HFF-Myc (cell line): ENCODE data around the gene NHLRC1.

Source experiments
- DNase-seq: peaks from one replicate; pipeline ENCODE4 v3.0.0-alpha.2; 2011; ENCODE audit warnings: low read depth; ENCODE audit errors: extremely low read depth
- H3K4me3 ChIP-seq: replicated peaks from 2 replicates; pipeline ENCODE4 v1.5.1; 2011; ENCODE audit warnings: low read depth, mild to moderate bottlenecking, control low read depth, low read length
- CTCF ChIP-seq: IDR thresholded peaks from 2 replicates; pipeline ENCODE4 v1.5.1; 2012; ENCODE audit warnings: mild to moderate bottlenecking, low read depth, low read length, control low read depth; ENCODE audit errors: missing control alignments

Gene NHLRC1

DNA sequence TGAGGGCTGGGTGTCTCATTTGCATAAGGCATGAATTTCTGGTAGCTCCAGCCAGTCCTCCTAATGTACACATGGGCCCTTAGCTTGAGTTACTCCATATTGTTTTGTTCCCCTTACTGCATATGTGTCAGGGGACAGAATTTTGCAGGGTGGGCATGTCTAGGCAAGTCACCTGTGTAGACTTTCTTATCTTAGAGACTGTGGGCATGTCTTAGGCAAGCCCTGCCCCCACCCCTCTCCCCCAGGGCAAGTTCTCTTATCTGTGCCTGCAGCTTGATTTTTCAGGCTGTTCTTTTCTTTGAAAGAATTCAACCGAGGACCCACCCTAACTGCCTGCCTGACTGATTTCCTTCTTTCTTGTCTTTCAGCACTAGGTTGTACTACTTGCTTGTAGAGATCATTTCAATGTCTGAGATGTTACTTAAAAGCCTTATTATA is 32.1 kb downstream of the NHLRC1 start:
- no peak overlapping the region for H3K4me3 ChIP-seq
- no peak for DNase-seq
- no peak for TF ChIP-seq CTCF

GRCh38 chr6:18088419-18089296 is 33.8 kb downstream of the NHLRC1 start:
- H3K4me3 ChIP-seq: no peak overlapping the region
- TF ChIP-seq CTCF: no peak
- no peak for DNase-seq

DNA sequence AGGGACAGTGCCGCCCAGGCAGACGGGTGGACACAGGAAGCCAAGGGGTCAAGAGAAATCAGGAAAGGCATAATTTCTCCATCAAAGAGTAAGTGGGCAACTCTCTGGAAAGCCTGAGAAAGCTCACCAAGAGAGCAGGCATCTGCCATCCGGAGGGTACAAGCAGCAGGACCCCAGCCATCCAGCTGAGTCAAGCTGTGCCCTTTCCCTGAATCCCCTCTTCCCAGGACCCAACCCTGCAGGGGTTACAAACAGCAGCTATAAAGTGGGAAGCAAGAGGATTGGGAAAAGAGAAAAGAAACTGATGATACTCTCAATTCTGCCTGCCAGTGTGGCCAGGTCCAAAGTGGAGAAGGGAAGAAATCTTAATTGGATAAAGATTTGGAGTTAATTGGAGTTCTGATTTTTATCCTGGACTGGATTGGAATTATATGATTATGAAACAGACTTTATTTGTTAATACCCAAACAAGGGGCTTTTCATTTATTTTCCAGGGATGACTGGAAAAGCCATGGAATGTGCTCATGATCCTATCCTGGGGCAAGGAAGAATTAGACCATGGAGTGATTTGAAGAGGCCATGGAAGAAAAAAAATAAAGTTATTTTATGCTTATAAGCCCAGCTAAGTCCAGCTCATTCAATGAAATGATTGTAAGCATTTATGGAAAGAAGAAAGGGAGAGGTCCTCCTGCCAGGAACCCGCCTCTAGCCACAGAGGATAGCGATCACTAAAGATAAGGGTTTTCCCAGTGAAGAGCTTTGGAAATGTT is 34.9 kb downstream of the NHLRC1 start:
- TF ChIP-seq CTCF: no peak
- no peak overlapping the region for H3K4me3 ChIP-seq
- DNase-seq: no peak

DNA sequence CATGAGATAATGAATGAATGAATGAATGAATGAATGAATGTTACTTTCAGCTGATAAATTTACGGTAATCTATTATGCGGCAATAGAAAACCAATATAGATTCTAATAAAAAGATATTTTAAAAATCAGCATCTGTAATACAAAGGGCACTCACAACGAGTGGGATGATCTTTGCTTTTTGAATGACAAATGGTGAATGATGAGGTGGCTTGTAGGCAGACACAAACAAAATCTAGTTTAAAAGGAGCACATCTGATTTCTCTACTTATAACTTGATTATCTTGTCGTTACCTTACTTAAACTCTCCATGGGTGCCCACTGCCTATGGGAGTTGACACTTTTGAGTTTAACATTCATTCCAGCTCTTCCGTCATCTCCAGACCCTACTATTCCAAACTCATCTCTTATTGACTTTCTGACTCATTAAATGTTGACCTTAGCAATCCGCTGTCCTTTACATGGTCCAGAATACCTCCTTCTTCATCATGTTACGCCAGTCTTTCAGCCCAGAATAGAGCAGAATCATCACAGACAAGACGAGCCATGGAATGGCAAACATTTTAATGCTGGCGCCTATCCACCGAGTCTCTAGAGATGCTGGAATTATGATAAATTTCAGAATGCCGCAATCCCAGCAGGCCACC is 41.3 kb downstream of the NHLRC1 start:
- no peak for DNase-seq
- no peak for TF ChIP-seq CTCF
- H3K4me3 ChIP-seq: no peak overlapping the region

- TF ChIP-seq CTCF: no peak
- no peak for DNase-seq
- no peak overlapping the region for H3K4me3 ChIP-seq
Observed at GRCh38 chr6:18080544-18080943, 41.9 kb downstream of the NHLRC1 start.

DNA sequence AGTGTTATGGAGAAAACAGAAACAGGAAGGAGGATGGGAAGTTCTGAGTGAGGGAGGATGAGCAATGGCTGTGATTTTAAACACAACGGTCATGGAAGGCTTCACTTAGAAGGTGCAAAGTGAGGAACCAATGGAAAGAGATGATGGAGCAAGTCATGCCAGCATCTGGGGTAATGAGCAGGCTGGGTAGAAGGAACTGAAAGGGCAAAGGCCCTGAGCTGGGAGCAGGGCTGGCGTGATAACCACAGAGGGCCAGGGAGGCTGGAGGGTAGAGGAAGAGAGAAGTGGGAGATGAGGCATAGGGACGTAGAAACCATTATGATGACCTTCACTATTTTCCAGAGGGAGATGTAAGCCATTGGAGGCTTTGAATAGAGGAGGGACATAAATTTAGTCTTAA is 43.6 kb downstream of the NHLRC1 start:
- TF ChIP-seq CTCF: no peak
- DNase-seq: no peak
- no peak overlapping the region for H3K4me3 ChIP-seq
